ENCODE measurements around the gene BAZ2B.

The BAZ2B gene

DNA sequence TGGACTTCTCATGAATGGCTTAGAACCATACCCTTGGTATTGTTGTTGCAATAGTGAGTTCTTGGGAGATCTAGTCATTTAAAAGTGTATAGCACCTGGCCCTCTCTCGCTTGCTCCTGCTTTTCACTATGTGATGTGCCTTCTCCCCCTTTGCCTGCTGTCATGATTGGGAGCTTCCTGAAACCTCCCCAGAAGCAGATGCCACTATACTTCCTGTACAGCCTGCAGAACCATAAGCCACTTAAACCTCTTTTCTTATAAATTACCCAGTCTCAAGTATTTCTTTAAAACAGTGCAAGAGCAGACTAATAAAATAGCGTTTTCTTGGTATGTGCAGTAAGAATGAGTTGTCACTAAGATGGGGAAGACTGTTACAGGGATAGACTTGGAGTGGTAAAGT is 31.6 kb downstream of the BAZ2B start:
- DNase-seq (ENCODE audit: low read depth in 2 of 2), result no peak

DNA sequence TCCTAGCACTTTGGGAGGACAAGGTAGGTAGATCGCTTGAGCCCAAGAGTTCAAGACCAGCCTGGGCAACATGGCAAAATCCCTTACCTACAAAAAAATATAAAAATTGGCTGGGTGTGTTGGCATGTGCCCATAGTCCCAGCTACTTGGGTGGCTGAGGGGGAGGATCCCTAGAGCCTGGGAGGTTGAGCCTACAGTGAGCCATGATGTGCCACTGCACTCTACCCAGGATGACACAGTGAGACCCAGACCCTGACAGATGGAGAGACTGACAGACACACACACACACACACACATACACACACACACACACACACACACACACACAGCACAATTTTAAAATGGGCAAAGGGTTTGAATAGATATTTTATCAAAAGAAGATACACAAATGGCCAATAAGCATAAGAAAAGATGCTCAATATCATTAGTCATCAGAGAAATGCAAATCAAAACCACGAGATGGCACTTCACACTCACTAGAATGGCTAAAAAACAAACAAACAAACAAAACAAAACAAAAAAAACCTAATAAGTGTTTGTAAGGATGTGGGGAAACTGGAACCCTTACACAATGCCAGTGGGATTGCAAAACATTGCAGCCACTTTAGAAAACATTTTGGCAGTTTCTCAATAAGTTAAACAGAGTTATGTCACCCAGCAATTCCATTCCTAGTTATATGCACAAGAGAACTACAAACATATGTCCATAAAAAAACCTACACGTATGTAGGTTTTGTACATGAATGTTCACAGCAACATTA is 42.3 kb downstream of the BAZ2B start:
- DNase-seq (ENCODE audit: low read depth in 2 of 2), result no peak

DNA sequence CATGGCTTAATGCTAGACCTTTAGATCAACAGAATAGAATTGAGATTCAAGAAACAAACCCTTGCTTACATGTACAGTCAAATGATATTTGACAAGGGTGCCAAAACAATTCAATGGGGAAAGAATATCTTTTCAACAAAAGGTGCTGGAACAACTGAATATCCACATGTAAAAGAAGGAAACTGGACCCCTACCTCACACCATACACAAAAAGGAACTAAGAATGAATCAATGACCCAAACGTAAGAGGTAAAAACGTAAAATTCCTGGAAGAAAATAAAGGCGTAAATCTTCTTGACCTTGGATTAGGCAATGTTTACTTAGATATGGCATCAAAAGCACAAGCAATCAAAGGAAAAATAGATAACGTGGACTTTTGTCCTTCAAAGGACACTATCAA is 43.1 kb downstream of the BAZ2B start:
- no peak for DNase-seq (ENCODE audit: low read depth in 2 of 2)

DNA sequence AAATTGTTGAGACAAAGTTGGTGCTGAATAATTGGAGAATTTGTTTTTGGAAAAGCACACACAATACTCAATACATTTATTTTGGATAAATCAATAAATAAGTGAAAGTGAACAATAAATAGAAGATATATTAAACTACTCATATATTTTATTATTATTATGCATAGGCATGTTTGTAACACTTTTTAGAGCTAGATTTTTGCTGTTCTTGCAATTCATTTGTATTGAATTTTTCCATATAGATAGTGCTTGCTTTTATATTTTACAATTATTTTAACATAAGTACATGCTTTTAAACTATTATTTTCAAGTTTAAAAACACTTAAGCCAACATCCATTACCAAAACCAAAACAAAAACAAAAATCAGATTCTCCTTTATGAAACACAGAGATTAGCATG is 43.9 kb downstream of the BAZ2B start:
- DNase-seq (ENCODE audit: low read depth in 2 of 2), result no peak

DNA sequence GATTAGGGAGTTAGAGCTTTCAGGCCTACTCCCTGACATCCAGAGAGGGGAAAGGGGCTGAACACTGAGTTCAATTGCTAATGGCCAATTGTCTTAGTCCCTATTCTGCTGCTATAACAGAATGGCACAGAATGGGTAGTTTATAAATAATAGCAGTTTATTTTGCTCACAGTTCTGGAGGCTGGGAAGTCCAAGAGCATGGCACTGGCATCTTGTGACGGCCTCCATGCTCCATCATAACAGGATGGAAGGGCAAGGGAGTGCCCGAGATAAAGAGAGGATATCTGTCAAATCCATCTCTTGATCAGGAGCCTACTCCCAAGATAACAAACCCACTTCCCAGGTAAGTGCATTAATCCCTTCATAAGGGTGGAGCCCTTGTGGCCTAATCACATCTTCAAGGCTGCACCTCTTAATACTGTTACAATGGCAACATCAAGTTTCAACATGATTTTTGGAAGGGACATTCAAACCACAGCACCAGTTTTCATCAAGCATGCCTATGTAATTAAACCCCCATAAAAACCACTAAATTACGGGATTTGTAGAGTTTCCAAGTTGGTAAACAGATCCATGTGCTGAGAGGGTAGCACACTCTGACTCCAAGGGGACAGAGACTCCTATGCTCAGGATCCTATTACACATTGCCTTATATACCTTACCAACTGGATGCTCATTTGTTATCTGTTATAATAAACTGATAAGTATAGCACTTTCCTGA is 44.6 kb downstream of the BAZ2B start:
- no peak for DNase-seq (ENCODE audit: low read depth in 2 of 2)

DNA sequence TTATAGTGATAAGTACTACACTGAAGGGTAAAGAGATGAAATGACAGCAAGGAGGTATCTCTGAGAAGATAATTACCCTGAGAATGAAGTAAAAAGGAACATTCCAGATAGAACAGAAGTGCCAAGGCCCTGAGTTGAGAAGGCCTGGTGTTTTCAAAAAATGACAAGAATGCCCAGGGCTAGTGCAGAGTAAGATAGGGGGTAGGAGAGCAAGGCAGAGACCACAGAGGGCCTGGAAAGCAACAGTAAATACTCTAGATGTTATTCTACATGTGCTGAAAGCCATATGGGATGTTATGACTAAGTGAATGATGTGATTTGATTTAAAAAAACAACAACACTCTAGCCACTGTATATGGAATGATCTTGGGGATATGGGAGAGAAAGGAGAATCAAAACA is 52.3 kb downstream of the BAZ2B start:
- DNase-seq (ENCODE audit: low read depth in 2 of 2), result no peak

DNA sequence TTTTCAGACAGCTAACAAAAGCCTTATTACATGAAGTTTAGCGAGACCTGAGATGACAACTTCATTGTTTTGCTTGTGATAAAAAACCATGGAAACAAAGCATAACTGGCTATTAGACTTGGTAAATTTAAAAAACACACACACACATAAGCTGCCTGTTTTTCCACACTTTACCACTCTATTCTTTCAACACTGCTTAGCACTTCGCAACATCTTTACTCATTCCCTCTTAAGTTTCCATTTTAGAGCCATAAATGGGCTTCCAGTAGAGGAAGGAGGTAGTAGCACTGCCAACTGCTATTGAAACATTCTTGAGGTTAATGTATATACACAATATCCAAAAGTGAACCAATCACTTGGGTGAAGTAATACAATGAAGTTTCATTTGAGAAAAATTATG is 54.1 kb downstream of the BAZ2B start:
- DNase-seq (ENCODE audit: low read depth in 2 of 2), result no peak

DNA sequence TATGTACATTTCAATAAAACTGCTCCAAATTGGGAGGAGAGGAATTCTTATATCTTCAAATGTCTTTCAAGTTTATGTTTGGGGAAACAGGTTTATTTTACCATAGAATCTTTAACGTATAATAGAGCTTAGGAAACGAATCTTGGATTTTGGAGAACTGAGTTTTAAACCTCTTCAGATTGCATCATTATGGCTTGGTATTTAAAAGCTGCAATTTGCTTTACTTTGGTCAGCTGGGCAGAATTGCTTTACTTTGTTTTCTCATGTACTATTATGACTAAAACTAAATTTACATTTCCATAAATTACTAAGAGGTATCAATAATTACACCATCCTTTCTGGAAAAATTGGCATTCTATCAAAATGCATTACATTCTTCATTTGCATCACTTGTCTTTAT is 54.6 kb downstream of the BAZ2B start:
- DNase-seq (ENCODE audit: low read depth in 2 of 2), result no peak

DNA sequence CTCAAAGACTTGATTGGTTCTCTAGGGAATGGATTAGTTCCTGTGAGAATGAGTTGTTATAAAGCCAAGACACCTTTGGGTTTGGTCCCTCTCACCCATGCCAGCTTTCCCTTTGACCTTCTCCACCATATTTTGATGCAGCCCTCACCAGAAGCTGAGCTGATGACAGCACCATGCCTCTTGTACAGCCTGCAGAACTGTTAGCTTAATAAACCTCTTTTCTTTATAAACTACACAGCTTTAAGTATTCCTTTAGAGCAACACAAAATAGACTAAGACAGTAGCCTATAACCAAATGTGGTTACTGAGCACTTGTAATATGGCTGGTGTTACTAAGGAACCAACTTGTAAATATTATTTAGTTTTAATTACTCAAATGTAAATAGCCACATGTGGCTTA is 55.1 kb downstream of the BAZ2B start:
- DNase-seq (ENCODE audit: low read depth in 2 of 2), result no peak

DNA sequence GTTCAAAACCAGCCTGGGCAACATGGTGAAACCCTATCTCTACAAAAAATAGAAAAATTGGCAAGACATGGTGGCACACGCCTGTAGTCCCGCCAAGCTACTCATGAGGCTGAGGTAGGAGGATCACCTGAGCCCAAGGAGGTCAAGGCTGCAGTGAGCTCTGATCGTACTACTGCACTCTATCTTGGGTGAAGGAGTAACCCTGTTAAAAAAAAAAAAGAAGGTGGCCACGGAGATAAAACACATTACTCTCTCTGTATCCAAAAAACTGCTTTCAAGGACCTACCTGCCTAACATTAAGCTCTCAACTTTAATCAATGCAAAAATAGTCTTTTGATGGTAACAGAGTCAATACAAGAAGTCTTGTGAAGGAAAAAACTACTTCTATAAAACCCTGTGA is 57.3 kb downstream of the BAZ2B start:
- DNase-seq (ENCODE audit: low read depth in 2 of 2), result no peak

DNA sequence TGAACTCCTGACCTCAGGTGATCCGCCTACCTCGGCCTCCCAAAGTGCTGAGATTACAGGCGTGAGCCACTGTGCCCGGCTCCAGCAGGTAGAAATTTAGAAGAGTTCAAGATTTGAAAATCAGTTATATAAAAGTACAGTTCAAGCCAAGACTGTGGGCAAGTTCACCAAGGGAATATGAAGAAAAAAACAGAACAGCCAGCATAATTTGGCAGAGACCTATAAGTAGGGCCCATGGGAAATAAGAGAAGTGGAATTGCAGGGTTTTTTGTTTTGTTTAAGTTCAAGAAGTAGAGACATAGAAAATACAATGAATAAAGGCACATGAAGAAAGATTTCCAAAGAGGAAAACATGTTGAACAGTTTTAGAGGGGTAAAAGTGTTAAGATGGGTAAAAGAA is 57.9 kb downstream of the BAZ2B start:
- DNase-seq (ENCODE audit: low read depth in 2 of 2), result no peak

DNA sequence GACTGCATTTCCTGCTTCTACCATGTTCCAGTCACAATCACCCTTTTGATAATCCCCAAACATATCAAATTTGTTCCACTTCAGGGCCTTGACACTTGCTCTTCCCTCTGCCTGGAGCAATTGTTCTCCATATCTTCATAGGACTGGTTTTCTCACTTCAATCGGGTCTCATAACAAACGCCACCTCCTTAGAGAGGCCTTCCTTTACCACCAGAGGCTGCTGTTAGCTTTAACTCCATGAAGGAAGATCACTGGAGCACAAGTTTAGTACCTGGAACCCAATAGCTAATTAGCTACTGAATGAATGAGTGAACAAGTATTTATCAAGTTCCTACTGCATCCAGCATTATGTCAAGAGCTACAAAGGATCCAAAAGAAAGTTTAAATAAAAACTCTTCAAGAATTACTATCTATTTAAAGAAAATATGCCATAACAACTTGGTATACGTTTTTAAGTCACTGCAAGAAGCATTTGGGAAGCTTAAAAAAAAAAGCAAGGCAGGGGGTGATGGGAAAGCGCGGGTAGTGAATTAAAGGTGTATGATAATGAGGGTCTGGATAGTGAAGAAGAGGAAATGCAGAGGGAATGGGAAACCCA is 58.8 kb downstream of the BAZ2B start:
- DNase-seq (ENCODE audit: low read depth in 2 of 2), result no peak

DNA sequence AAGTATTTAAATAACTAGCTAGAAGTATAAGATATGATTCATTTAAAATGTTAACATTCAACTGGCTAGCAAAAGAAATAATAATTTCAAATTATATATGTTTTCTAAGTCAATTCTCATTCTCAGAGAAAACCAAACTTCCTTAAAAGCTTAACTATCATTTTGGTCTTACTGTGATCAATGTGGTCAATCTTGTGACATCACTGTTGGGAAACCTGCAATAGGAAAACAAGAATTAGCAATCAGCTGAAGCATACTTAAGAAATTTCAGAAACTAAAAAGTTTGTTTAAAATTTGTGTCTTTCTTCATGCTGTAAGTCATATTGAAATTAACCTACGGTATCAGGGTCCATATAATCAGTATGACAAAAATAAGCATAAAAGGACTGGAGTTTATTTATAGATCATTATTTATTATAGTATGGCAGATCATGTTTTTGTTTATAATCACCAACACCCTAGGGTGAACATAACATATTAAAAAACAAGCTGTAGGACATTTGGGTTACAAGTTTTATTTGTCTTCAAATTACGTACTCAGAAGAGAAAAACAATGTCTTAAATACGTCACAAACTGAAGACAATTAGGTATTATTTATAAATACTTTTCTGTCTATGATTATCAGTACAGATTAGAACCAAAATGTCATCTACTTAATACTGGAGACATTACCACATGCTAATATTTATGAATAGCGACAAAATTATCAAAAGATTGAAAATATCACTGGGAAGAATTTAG is 60.5 kb downstream of the BAZ2B start:
- DNase-seq (ENCODE audit: low read depth in 2 of 2), result no peak

DNA sequence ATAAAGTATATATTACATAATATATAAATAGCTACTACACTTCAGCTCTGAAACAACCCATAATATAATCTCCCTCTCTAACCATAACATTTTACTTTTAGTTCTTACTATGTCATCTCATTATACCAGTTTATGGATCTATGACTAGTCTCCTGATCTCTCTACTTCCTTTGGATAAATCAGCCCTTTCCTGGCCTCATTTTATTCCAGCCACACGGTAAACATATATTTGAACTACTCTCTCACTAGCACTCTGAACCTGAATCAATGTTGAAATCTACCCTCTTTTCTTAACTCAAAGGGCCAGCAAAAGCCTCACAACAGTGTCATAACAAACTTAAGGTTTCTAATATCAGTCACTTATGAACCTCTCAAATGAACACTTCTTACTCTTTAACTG is 62.6 kb downstream of the BAZ2B start:
- no peak for DNase-seq (ENCODE audit: low read depth in 2 of 2)

DNA sequence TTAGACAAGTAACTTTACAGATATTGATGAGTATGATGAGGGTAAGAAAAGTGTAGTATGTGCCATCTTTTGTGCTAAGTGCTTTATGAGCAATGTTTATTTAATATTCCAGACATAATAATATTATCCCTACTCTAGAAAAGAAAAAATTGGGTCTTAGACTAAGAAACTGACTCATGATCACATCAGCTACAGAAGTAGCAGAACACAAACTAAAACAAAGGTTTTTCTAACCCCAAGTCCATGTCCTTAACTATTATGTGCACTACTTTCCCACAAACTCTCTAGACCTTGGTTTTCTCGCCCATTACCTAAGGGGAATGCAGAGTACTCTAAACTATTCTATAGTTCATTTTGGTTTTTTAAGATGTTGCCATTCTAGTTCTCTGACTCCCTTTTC is 64.5 kb downstream of the BAZ2B start:
- no peak for DNase-seq (ENCODE audit: low read depth in 2 of 2)

DNA sequence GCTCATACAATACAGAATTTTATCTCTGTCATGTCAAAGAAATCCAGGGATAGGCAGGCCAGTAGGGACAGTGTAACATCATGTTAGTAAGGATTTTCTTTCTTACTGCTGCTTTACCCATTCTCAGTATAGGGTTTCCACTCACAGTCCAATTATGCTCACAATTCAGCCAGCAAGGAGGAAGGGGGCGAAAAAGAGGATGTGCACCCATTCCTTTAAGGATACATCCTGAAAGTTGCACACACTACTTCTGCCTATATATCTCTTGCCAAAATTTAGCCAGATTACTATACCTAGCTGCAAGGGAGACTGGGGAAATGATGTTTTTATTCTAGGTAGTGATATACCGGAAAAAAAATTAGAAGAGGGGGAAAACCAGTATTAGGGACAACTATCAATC is 66.1 kb downstream of the BAZ2B start:
- no peak for DNase-seq (ENCODE audit: low read depth in 2 of 2)

DNA sequence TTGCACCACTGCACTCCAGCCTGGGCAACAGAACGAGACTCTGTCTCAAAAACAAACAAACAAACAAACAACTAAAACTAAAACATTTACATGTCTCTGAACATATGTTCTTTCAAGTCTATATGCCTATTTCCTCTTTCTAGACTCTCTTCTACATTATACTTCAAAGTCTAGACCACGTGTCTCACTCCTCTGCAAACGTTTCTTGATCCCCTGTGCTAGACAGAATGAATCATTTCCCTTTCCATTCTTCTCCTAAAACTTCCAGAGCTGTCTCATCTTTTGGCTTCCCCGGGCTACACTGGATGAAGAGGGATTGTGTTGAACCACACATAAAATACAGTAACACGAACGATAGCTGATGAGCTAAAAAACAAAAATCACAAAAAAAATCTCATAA is 67.1 kb downstream of the BAZ2B start:
- no peak for DNase-seq (ENCODE audit: low read depth in 2 of 2)

DNA sequence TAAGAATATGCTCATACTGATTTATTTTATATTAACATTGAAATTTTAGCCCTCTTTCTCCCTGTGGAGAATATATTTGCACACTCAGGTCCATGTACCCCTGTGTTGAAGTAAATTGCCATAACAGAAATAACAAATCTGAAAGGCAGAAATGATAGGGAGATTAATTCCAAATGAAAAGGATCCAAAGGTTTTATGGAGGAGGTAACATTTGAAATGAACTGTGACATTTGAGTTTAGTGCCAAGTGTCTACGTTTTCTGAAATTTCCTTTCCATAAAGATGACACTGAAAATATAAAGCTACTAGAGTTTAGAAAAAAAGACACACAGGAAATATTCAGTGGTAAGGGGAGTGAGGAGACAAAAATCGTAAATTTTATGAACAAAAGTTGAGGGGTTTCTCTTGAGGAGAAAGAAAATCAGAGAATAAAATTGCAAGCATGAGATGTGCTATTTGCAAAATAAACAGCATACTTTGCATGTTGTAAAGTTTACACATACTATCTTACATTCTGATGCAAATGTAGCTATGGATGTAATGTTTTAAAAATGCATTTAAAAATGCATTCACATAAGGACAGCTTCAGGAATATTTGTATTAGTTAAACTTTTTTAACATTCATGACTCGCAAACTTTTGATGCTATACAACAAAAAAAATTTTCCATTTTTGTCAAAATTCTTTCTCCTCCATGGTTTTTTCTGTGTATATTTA is 69.5 kb downstream of the BAZ2B start:
- no peak for DNase-seq (ENCODE audit: low read depth in 2 of 2)

DNA sequence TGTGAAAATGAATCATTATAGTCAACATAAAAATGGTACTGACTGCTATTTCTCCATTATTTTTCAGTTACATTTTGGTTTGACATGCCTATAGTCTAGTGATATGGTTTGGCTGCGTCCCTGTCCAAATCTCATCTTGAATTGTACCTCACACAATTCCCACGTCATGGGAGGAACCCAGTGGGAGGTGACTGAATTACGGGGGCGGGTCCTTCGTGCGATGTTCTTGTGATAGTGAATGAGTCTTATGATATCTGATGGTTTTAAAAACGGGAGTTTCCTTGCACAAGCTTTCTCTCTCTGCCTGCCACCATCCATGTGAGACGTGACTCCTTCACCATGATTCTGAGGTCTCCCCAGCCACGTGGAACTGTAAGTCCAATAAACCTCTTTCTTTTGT is 70.3 kb downstream of the BAZ2B start:
- no peak for DNase-seq (ENCODE audit: low read depth in 2 of 2)

DNA sequence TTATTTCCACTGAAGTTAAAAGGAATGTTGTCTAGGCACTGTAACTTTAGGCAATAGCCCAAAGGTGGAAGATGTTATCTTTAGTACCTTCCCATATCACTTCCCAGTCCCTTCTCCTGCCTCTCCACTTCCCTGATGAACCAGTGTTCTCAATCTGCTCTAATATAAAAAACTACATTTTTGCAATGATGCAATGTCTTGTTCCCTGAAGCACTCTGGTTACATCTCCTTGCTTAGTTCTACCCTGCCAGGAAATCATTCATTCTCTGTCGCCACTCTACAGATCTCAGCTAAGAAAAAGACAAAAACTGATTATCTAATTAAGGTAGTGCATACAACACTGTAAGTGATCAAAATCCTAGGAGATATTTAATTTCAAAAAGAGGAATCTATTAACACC is 71.3 kb downstream of the BAZ2B start:
- no peak for DNase-seq (ENCODE audit: low read depth in 2 of 2)

DNA sequence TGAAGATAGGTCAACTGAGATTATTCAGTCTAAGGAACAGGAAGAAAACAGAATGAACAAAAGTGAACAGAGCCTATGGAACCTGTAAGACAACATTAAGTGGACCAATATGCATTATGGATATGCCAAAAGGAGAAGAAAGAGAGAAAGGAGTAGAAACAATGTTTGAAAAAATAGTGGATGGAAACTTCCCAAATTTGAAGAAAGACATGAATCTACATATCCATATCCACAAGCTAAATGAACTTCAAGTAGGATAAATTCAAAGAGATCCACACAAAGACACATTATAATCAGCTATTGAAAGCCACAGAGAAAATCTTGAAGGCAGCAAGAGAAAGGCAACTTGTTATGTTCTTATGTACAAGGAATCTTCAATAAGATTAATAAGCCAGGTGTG is 74.2 kb downstream of the BAZ2B start:
- no peak for DNase-seq (ENCODE audit: low read depth in 2 of 2)

DNA sequence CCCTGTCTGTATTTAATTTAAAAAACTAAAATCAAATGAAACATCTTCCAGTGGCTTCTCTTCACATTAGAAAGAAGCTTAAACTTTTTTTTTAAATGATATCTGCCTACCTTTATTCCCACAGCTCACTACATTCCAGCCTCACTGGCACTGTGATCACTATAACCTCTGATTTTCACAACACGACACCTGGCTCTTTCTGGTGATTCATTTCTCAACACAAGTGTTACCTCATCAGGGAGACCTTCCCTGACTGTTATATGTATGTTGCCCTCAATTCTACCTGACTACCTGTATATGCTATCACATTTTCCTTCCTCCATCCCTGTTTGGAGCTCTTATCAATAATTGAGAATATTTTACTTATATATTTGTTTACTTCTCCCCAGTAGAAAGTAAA is 76.6 kb downstream of the BAZ2B start:
- no peak for DNase-seq (ENCODE audit: low read depth in 2 of 2)

Data from stimulated activated CD8-positive, alpha-beta memory T cell treated with anti-CD3 and anti-CD28 coated beads, Interleukin-15, amount 100 ng/mL, for 48 hours (primary cell).